NCI-H1105 (cell line): ENCODE measurements around the gene TAS2R16.
"Not testable (repeated sequence)": the region's sequence is repeated elsewhere in the genome, so short reads cannot be mapped to it uniquely, and the experiment has no call there.

Source experiments
- DNase-seq: peaks from one replicate; lab custom pipeline; 2025; lab: John Stamatoyannopoulos, UW

TAS2R16 gene

GRCh38 chr7:122972056-122972455, 23.4 kb downstream of the TAS2R16 start:
- DNase-seq = no peak

GRCh38 chr7:122970740-122971725, 24.5 kb downstream of the TAS2R16 start:
- no peak for DNase-seq

GRCh38 chr7:122968389-122968788, 27.1 kb downstream of the TAS2R16 start:
- no peak for DNase-seq

GRCh38 chr7:122965306-122965705, 30.2 kb downstream of the TAS2R16 start:
- DNase-seq = peak; percentile 77

DNA sequence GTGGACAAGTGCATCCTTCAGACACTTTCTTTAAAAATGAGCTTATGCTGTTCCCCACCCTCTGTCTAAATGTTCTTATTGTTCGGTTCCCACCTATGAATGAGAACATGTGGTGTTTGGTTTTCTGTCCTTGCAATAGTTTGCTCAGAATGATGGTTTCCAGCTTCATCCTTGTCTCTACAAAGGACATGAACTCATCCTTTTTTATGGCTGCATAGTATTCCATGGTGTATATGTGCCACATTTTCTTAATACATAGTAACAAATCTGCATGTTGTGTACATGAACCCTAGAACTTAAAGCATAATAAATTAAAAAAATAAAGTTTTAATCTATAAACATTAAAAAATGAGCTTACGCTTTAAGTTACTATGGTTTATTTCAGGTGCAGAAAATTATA, 41.8 kb downstream of the TAS2R16 start:
- DNase-seq = not testable (repeated sequence)

DNA sequence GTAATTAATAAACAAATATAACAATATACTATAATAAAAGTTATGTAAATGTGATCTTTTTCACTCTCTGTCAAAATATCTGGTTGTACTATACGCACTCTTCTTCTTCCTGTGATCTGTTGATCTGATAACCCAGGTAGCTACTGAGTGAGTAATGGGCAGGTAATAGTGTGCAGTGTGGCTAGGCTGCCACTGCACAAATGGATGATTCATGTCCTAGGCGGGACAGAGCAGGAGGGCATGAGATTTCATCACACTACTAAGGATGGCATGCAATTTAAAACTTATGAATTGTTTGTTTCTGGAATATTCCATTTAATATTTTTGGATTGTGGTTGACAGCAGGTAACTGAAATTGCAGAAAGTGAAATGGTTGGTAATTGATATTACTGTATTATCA, 44.5 kb downstream of the TAS2R16 start:
- DNase-seq = no peak

DNA sequence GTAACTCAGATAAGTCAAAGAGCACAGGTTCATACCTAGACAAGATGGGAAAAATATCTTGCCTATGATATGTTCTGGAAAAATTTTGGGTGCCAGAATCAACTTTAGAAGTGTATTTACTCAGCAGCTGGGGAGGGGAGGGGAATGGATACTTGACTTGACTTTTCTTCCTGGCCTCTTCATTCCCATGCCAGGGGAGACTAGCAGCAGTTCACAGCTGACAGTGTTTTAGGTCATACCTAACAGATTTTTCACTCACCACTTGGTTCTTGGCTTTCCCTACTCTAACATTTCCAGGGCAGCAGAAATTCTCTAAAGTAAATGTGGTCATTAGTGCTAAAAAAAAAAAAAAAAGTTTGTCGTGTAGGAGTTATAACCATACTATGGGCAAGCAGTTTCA, 46.3 kb downstream of the TAS2R16 start:
- no peak for DNase-seq
